Astrocyte (in vitro differentiated cells and primary cell): ENCODE data around the gene TRIM10. TPM values are rescaled to one million over a fixed set of nuclear protein-coding genes. Genes with fewer than 3 reads are reported as not detected.

Experiments
- DNase-seq: peaks from one replicate; pipeline ENCODE4 v3.0.0-alpha.2; 2010; ENCODE audit warnings: low read depth
- FAIRE-seq: peaks from 2 replicates; lab custom pipeline; 2011; peaks lifted over from hg19 to GRCh38; lab: Jason Lieb, UNC
- H2AFZ ChIP-seq: 2 replicates; pipeline ENCODE4 v1.6.0; 2012; ENCODE audit warnings: low read depth, low read length, inconsistent platforms
- H3K27ac ChIP-seq: 2 replicates; pipeline ENCODE4 v1.5.1; 2011; ENCODE audit warnings: low read depth, low read length, inconsistent platforms
- H3K27me3 ChIP-seq: 2 replicates; pipeline ENCODE4 v1.6.0; 2011; ENCODE audit warnings: low read length, inconsistent platforms; ENCODE audit not compliant: insufficient read depth
- H3K36me3 ChIP-seq: 2 replicates; pipeline ENCODE4 v1.5.1; 2011; ENCODE audit warnings: low read length, inconsistent platforms; ENCODE audit not compliant: insufficient read depth
- H3K4me1 ChIP-seq: 2 replicates; pipeline ENCODE4 v1.5.1; 2011; ENCODE audit warnings: low read length, inconsistent platforms; ENCODE audit not compliant: insufficient read depth
- H3K4me2 ChIP-seq: 2 replicates; pipeline ENCODE4 v1.6.0; 2012; ENCODE audit warnings: low read length, inconsistent platforms
- H3K4me3 ChIP-seq: 2 replicates; pipeline ENCODE4 v1.5.1; 2011; ENCODE audit warnings: low read depth, mild to moderate bottlenecking, low read length, inconsistent platforms; ENCODE audit not compliant: insufficient read depth
- H3K79me2 ChIP-seq: 2 replicates; pipeline ENCODE4 v1.6.0; 2012; ENCODE audit warnings: mild to moderate bottlenecking, low read length, inconsistent platforms; ENCODE audit not compliant: insufficient read depth
- H3K9ac ChIP-seq: 2 replicates; pipeline ENCODE4 v1.6.0; 2012; ENCODE audit warnings: mild to moderate bottlenecking, low read length, inconsistent platforms
- H3K9me3 ChIP-seq: 2 replicates; pipeline ENCODE4 v1.5.1; 2012; ENCODE audit warnings: low read depth, mild to moderate bottlenecking, low read length, inconsistent platforms; ENCODE audit not compliant: insufficient read depth
- H4K20me1 ChIP-seq: 2 replicates; pipeline ENCODE4 v1.6.0; 2012; ENCODE audit warnings: low read length, inconsistent platforms; ENCODE audit not compliant: insufficient read depth
- H3K27ac Mint-ChIP-seq: one replicate; pipeline ENCODE4 v1.8.0; 2021; ENCODE audit warnings: mild to moderate bottlenecking, mixed read lengths; ENCODE audit not compliant: unreplicated experiment
- H3K27me3 Mint-ChIP-seq: one replicate; pipeline ENCODE4 v1.8.0; 2021; ENCODE audit warnings: low read depth, mixed read lengths; ENCODE audit not compliant: unreplicated experiment
- H3K36me3 Mint-ChIP-seq: one replicate; pipeline ENCODE4 v1.8.0; 2021; ENCODE audit warnings: low read depth, mixed read lengths; ENCODE audit not compliant: unreplicated experiment
- H3K4me1 Mint-ChIP-seq: one replicate; pipeline ENCODE4 v1.8.0; 2021; ENCODE audit warnings: low read depth, mixed read lengths; ENCODE audit not compliant: unreplicated experiment
- H3K4me3 Mint-ChIP-seq: one replicate; pipeline ENCODE4 v1.8.0; 2021; ENCODE audit warnings: mild to moderate bottlenecking, moderate library complexity, mixed read lengths; ENCODE audit not compliant: unreplicated experiment
- H3K9me3 Mint-ChIP-seq: one replicate; pipeline ENCODE4 v1.8.0; 2021; ENCODE audit warnings: mild to moderate bottlenecking, mixed read lengths; ENCODE audit not compliant: unreplicated experiment
- CTCF ChIP-seq: IDR thresholded peaks from 2 replicates; pipeline ENCODE4 v1.5.1; 2011; ENCODE audit warnings: low read depth, mild to moderate bottlenecking, inconsistent platforms, low read length, moderate library complexity; ENCODE audit not compliant: insufficient read depth
- EZH2 ChIP-seq: IDR thresholded peaks from 2 replicates; pipeline ENCODE4 v1.6.1; 2012; ENCODE audit warnings: mild to moderate bottlenecking, low read length, inconsistent platforms; ENCODE audit not compliant: insufficient read depth
- total RNA-seq: library from RNA; stranded (reverse); gene quantifications from 2 replicates; pipeline ENCODE4 v1.2.1, GENCODE V29; 2021

TRIM10 gene
- total RNA-seq, 1 donor from 2014 or later: not detected

GRCh38 chr6:30164714-30165113 is 3.7 kb upstream of the TRIM10 start:
- TF ChIP-seq EZH2 (no peak), CTCF (no peak)
- no peak overlapping the region for H3K9ac ChIP-seq
- H3K9me3 ChIP-seq: no peaks in the 10 kb centered on the region
- no peak overlapping the region for H3K4me3 ChIP-seq
- H3K4me3 Mint-ChIP-seq: no peak overlapping the region
- no peaks in the 10 kb centered on the region for H3K4me1 Mint-ChIP-seq
- no peaks in the 10 kb centered on the region for H3K36me3 ChIP-seq
- no peak for FAIRE-seq
- H2AFZ ChIP-seq: no peak overlapping the region
- H3K9me3 Mint-ChIP-seq: peaks cover 6% of the 10 kb centered on the region
- H3K4me2 ChIP-seq: no peak overlapping the region
- H4K20me1 ChIP-seq: no peaks in the 10 kb centered on the region
- H3K79me2 ChIP-seq: no peaks in the 10 kb centered on the region
- no peaks in the 10 kb centered on the region for H3K4me1 ChIP-seq
- peaks cover 31% of the 10 kb centered on the region for H3K27me3 ChIP-seq
- no peak overlapping the region for H3K27ac Mint-ChIP-seq
- H3K27me3 Mint-ChIP-seq: peaks cover 48% of the 10 kb centered on the region
- H3K36me3 Mint-ChIP-seq: no peaks in the 10 kb centered on the region
- no peak overlapping the region for H3K27ac ChIP-seq
- DNase-seq: no peak

GRCh38 chr6:30163918-30164654 is 3.1 kb upstream of the TRIM10 start:
- Histone ChIP-seq H3K36me3 (no peaks in the 10 kb centered on the region), H3K9me3 (no peaks in the 10 kb centered on the region), H3K27ac (no peak overlapping the region), H3K79me2 (no peaks in the 10 kb centered on the region), H2AFZ (no peak overlapping the region), H3K4me3 (no peak overlapping the region), H3K4me1 (no peaks in the 10 kb centered on the region), H3K9ac (no peak overlapping the region), H3K27me3 (peaks cover 28% of the 10 kb centered on the region), H3K4me2 (no peak overlapping the region), H4K20me1 (no peaks in the 10 kb centered on the region)
- H3K36me3 Mint-ChIP-seq: no peaks in the 10 kb centered on the region
- H3K27ac Mint-ChIP-seq: no peak overlapping the region
- peaks cover 51% of the 10 kb centered on the region for H3K27me3 Mint-ChIP-seq
- no peak for DNase-seq
- no peak for TF ChIP-seq EZH2
- TF ChIP-seq CTCF: no peak
- H3K9me3 Mint-ChIP-seq: peaks cover 9% of the 10 kb centered on the region
- H3K4me3 Mint-ChIP-seq: no peak overlapping the region
- no peaks in the 10 kb centered on the region for H3K4me1 Mint-ChIP-seq
- FAIRE-seq: no peak
